Measurements from ENCODE around the gene PARP9. TPM values are rescaled to one million over a fixed set of nuclear protein-coding genes. Genes with fewer than 3 reads are reported as not detected.
A peak's percentile ranks its signal among the peaks of the same experiment; 100 is the strongest.

The PARP9 gene
- total and polyA plus RNA-seq, 10 of the 15 experiments (the other 5 are each of a cell fraction or from before 2014, with no cell fraction given) = 34.0 to 122 (median 46.1) TPM

- TF ChIP-seq EGR1 (IDR thresholded peaks at IDR 0.05; ENCODE audit: borderline replicate concordance in 1 of 2, low read depth in 2 of 2, low read length in 2 of 2) (peak; percentile 38 to 97), SMARCA5 (IDR thresholded peaks at IDR 0.05) (peak; percentile 77; the same call in 1 of the 2 replicates), RAD51 (IDR thresholded peaks at IDR 0.05) (no peak), MEF2A (IDR thresholded peaks at IDR 0.05; ENCODE audit: insufficient read depth, low read depth, low read length) (no peak), NKRF (conservative IDR thresholded peaks at IDR 0.05) (peak; percentile 94), YY1 (IDR thresholded peaks at IDR 0.05; ENCODE audit: low read depth, low read length) (peak; percentile 85), ZNF592 (IDR thresholded peaks at IDR 0.05) (no peak), MTA3 (IDR thresholded peaks at IDR 0.05; ENCODE audit: borderline replicate concordance, low read length) (no peak), RB1 (IDR thresholded peaks at IDR 0.05; ENCODE audit: borderline replicate concordance) (peak; percentile 49; the same call in 1 of the 2 replicates), NR2C2 (IDR thresholded peaks at IDR 0.05; ENCODE audit: borderline replicate concordance, control insufficient read depth, insufficient read length, low read depth) (no peak), TCF12 (IDR thresholded peaks at IDR 0.05; ENCODE audit: low read depth, low read length) (peak; percentile 61), POLR2A (IDR thresholded peaks at IDR 0.05; ENCODE audit: low read depth, low read length) (peak; percentile 99), E2F4 (IDR thresholded peaks at IDR 0.05; ENCODE audit: low read depth, low read length) (no peak), SKIL (IDR thresholded peaks at IDR 0.05; ENCODE audit: low read depth, poor library complexity, severe bottlenecking) (no peak), FOXM1 (IDR thresholded peaks at IDR 0.05; ENCODE audit: low read depth, low read length) (no peak; the same call in 1 of the 2 replicates), ZNF217 (IDR thresholded peaks at IDR 0.05) (no peak), LARP7 (IDR thresholded peaks at IDR 0.05) (peak; percentile 99), SP1 (IDR thresholded peaks at IDR 0.05; ENCODE audit: low read depth, low read length) (no peak), GABPA (IDR thresholded peaks at IDR 0.05; ENCODE audit: low read depth) (no peak), SMC3 (IDR thresholded peaks at IDR 0.05; ENCODE audit: borderline replicate concordance, low read length) (no peak), HDGF (IDR thresholded peaks at IDR 0.05) (no peak), CREM (IDR thresholded peaks at IDR 0.05; ENCODE audit: low read depth) (peak; percentile 69), HDAC2 (IDR thresholded peaks at IDR 0.05) (no peak)
Measured at GRCh38 chr3:122514123-122515019, 49.7 kb downstream of the PARP9 start, which contains the start of gene KPNA1 (continued).

Measured in GM12878 (cell line).